HG03558 (cell line): ENCODE data around the gene USH1G.

Experiments
- ATAC-seq: cut with Tn5 transposase; IDR thresholded peaks from one replicate; pipeline ENCODE4 v1.9.1; 2021; ENCODE audit warnings: moderate number of reproducible peaks; ENCODE audit not compliant: unreplicated experiment; ENCODE audit errors: extremely low read depth

Gene USH1G

DNA sequence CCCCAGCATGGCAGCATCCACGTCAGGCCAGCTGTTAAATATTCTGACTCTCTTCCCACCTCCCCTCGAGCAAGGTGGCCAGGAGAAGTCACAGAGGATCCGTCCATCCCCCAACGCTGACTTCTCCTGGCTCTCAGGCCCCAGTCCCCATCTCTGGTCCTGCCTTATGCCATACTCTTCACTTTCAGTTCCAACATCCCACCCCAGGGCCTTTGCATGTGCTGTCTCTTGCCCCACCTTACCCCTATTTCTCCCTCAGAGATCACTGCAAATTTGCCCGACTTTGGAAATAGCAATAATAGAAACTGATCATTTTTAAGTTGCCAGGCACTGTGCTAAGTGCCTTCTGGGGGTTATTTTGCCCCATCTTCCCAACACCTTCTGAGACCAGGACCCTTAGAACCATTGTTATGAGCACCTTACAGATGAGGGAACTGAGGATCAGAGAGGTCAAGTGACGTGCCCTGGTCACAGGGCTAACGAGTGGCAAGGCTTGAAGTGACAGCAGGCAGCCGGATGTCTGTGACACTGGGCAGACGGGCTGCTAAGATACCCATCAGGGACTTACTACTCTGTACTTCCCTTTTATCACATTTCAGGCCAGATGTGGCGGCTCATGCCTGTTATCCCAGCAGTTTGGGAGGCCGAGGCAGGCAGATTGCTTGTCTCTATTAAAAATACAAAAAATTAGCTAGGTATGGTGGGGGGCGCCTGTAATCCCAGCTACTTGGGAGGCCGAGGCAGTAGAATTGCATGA lies 31.8 kb upstream of the USH1G start:
- ATAC-seq, result no peak

- ATAC-seq, result no peak
Observed at GRCh38 chr17:74954115-74954514, 31.1 kb upstream of the USH1G start.

GRCh38 chr17:74953134-74953687 lies 30.2 kb upstream of the USH1G start:
- ATAC-seq, result no peak

GRCh38 chr17:74952431-74953133 lies 29.5 kb upstream of the USH1G start:
- ATAC-seq, result no peak

GRCh38 chr17:74951680-74952421 lies 28.8 kb upstream of the USH1G start:
- ATAC-seq, result no peak

DNA sequence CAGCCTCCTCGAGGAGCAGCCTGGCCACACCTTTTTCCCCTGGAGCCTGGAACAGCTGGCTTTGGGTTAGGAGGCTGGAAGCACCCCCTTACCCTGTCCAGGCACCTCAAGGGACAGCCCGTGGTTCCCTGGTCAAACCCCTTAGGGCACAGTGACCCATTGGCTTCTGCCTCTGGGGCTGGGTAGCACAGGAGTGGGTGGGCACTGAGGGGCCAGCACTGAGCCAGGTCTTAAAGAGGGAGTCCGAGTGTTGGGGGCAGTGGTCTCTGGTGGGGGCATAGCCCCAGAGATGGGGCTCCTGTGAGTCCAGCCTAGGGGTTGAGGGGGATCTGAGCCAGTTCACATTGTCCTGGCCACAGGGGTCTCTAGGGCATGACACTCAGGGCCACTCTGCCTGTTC lies 28.0 kb upstream of the USH1G start:
- ATAC-seq, result no peak

DNA sequence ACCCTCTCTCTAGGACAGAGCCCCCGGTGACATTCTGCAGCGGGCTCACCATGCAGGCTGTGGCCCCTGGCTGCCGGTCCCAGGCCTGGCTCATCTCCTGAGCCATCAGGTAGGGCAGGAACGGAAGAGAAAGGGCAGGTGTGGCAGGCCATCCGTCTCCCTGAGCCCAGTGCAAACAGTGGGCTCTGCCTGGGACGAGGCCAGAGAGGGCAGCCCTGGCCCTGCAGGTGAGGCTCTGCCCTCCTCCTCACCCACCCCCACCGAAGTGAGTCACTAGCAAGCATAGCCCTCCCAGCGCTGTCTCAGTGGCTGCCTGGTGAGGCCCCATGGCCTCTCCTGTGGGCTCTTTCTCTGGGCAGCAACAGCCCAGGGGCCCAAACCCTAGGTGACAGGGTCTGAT lies 27.2 kb upstream of the USH1G start:
- no peak for ATAC-seq

GRCh38 chr17:74949455-74950115 lies 26.5 kb upstream of the USH1G start:
- ATAC-seq, result no peak

GRCh38 chr17:74947041-74947754 lies 24.1 kb upstream of the USH1G start:
- ATAC-seq, result no peak

DNA sequence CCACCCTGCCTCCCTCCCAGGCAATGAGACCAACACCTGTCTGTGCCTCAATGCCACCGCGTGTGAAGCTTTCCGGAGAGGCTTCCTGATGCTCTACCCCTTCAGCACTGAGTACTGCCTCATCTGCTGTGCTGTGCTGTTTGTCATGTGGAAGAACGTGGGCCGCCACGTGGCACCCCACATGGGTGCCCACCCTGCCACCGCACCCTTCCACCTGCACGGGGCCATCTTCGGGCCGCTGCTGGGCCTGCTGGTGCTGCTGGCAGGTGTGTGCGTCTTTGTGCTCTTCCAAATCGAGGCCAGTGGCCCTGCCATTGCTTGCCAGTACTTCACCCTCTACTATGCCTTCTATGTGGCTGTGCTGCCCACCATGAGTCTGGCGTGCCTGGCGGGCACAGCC lies 23.6 kb upstream of the USH1G start:
- ATAC-seq, result no peak

DNA sequence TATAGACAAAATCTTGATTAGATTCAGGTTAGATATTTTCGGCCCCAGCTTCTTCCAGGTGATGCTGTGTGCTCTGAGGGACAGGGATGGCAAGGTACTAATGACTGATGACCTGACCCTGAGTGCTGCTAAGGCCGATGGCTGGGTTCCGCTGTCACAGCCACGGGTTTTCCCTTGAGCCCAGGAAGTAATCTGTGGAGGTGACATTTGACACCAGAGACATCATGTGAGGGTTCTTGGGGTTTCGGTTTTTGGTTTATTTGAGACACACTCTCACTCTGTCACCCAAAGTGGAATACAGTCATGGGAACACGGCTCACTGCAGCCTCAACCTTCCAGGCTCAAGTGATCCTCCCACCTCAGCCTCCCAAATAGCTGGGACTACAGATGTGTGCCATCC lies 22.5 kb upstream of the USH1G start:
- no peak for ATAC-seq

- no peak for ATAC-seq
Observed at GRCh38 chr17:74943808-74944522, 20.9 kb upstream of the USH1G start.

GRCh38 chr17:74941128-74941725 lies 18.2 kb upstream of the USH1G start:
- no peak for ATAC-seq

DNA sequence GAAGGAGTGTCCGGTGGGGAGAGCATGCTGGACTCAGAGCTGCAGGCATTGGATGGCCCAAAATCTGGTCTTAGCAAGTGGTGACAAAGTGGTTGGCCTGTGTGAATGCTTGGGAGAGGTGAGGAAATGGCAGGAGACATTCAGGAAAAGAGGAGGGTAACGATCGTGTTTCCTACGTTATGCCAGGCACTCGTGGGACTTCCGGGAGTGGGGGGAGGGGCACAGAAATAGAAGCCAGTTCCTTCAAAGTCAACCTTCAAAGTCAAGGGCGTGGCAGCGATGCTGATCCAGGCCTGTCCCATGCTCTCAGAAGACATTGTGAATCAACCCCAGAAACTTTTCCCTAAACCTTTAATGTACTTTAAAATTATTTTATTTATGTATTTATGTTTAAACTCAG lies 16.5 kb upstream of the USH1G start:
- no peak for ATAC-seq

DNA sequence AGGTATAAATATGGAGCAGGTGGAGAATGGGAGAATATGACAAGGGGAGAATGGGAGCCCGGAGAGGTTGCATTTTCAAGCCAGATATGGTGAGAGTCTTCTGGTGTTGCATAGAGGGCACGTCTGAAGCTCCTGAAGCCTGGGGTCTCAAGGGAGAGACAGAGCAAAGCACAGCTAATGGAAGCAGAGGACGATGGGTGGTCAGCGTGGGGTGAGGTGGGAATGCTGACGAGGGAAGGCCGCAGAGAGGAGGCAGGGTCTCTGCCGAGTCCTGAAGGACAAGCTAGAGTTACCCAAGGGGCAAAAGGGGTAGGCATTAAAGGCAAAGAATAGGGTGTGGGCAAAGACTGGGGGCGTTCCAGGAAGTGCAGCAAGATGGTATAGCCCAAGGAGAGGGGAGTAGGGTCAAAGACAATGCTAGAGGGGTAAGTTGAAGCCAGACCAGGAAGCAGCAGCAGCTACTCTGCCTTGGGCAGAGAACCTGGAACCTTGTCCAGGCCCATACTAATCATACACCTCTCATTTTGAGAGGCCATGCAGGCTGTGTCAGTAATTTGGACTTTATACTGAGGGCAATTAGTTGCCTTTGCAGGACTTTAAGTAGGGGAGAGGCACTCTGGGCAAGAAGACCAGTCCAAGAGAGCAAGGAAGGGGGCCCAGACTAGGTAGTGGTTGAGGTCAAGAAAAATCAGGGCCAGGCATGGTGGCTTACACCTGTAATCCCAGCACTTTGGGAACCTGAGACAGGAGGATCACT lies 15.3 kb upstream of the USH1G start:
- ATAC-seq, result no peak

GRCh38 chr17:74937064-74938051 lies 14.3 kb upstream of the USH1G start:
- no peak for ATAC-seq

GRCh38 chr17:74936470-74936799 lies 13.4 kb upstream of the USH1G start:
- ATAC-seq, result no peak
